Vagina (tissue), 2 donors: ENCODE results near the gene PADI3. TPM values are rescaled to one million over a fixed set of nuclear protein-coding genes. Genes with fewer than 3 reads are reported as not detected.
"Not testable (repeated sequence)": the region's sequence is repeated elsewhere in the genome, so short reads cannot be mapped to it uniquely, and the experiment has no call there.

Experiments
- DNase-seq, 2 donors: peaks; one replicate each; pipeline ENCODE4 v3.0.0-alpha.2; 2017; ENCODE audit errors: extremely low spot score in 2 of 2
- H3K27ac ChIP-seq: fragments of 200-600 bp; sonication (generic); one replicate; pipeline ENCODE4 v1.5.1; 2019
- H3K27me3 ChIP-seq: fragments of 200-600 bp; sonication (generic); one replicate; pipeline ENCODE4 v1.5.1; 2019
- H3K36me3 ChIP-seq, 2 donors: fragments of 200-600 bp; sonication (generic); one replicate each; pipeline ENCODE4 v1.5.1; 2017 to 2019
- H3K4me1 ChIP-seq: fragments of 200-600 bp; sonication (generic); one replicate; pipeline ENCODE4 v1.5.1; 2019
- H3K4me3 ChIP-seq, 2 donors: fragments of 200-600 bp; sonication (generic); 1 replicate in 1 of 2; 2 replicates in 1 of 2; pipeline ENCODE4 v1.5.1; 2016 to 2019
- H3K9me3 ChIP-seq: fragments of 200-600 bp; sonication (generic); one replicate; pipeline ENCODE4 v1.5.1; 2019
- CTCF ChIP-seq, 3 experiments: fragments of 450-650 bp in 2 of 3; fragments of 200-600 bp in 1 of 3; sonication (generic) in 1 of 3; IDR thresholded peaks; one replicate each; pipeline ENCODE4 v1.5.1; 2017 to 2019; ENCODE audit warnings: antibody characterized with exemption in 3 of 3, mild to moderate bottlenecking in 2 of 3, moderate library complexity in 2 of 3
- POLR2A ChIP-seq, 2 donors: fragments of 450-650 bp; IDR thresholded peaks; one replicate each; pipeline ENCODE4 v1.6.1; 2017; ENCODE audit warnings: antibody characterized with exemption in 2 of 2, mild to moderate bottlenecking in 2 of 2, moderate library complexity in 2 of 2
- POLR2AphosphoS5 ChIP-seq, 2 donors: sonication (generic); formaldehyde crosslinking; IDR thresholded peaks; one replicate each; pipeline ENCODE4 v1.9.0; 2017; ENCODE audit warnings: antibody characterized with exemption in 2 of 2, mild to moderate bottlenecking in 2 of 2, low read depth in 1 of 2; ENCODE audit not compliant: insufficient read depth in 1 of 2
- intact Hi-C: fragments of 100-400 bp; cut with DNase I; formaldehyde crosslinking; loops from one replicate; pipeline ENCODE4 v1.15.1; 2023
- total RNA-seq: library from RNA; depleted of rRNA; stranded (reverse); fragments of >200 nt; gene quantifications from one replicate; pipeline ENCODE4 v1.2.3, GENCODE V29; 2016

Gene PADI3
- total RNA-seq, 1 donor from 2014 or later: 7.1 TPM

GRCh38 chr1:17236779-17237560, 11.9 kb upstream of the PADI3 start:
- no peaks in the 10 kb centered on the region for H3K27me3 ChIP-seq
- intact Hi-C loops: loop anchor here (5.0 kb wide), 1 partner anchor 115 kb away; no protein-coding TSS in a partner anchor
- H3K27ac ChIP-seq: no peak overlapping the region
- no peaks in the 10 kb centered on the region for H3K36me3 ChIP-seq
- no peak for DNase-seq
- TF ChIP-seq POLR2A (IDR thresholded peaks at IDR 0.05) (no peak), POLR2AphosphoS5 (IDR thresholded peaks at IDR 0.05; ENCODE audit: insufficient read depth in 1 of 2, low read depth in 1 of 2) (no peak), CTCF (IDR thresholded peaks at IDR 0.05) (peak; percentile 78 to 80 (median 80))
- H3K4me1 ChIP-seq: peaks cover 14% of the 10 kb centered on the region
- no peak overlapping the region for H3K4me3 ChIP-seq
- H3K9me3 ChIP-seq: no peaks in the 10 kb centered on the region

GRCh38 chr1:17237561-17237903, 11.4 kb upstream of the PADI3 start:
- intact Hi-C loops: loop anchor here (5.0 kb wide), 1 partner anchor 115 kb away; no protein-coding TSS in a partner anchor
- H3K27ac ChIP-seq: no peak overlapping the region
- H3K27me3 ChIP-seq: no peaks in the 10 kb centered on the region
- H3K36me3 ChIP-seq: no peaks in the 10 kb centered on the region
- H3K4me1 ChIP-seq: peaks cover 12% of the 10 kb centered on the region
- no peak for DNase-seq
- no peak overlapping the region for H3K4me3 ChIP-seq
- no peak for TF ChIP-seq POLR2AphosphoS5 (IDR thresholded peaks at IDR 0.05; ENCODE audit: insufficient read depth in 1 of 2, low read depth in 1 of 2)
- no peak for TF ChIP-seq POLR2A (IDR thresholded peaks at IDR 0.05)
- no peak for TF ChIP-seq CTCF (IDR thresholded peaks at IDR 0.05)
- H3K9me3 ChIP-seq: no peaks in the 10 kb centered on the region

GRCh38 chr1:17239420-17239819, 9.5 kb upstream of the PADI3 start:
- Histone ChIP-seq H3K4me3 (no peak overlapping the region), H3K27ac (no peak overlapping the region), H3K4me1 (no peaks in the 10 kb centered on the region), H3K27me3 (no peaks in the 10 kb centered on the region), H3K9me3 (no peaks in the 10 kb centered on the region), H3K36me3 (no peaks in the 10 kb centered on the region)
- no peak for DNase-seq
- intact Hi-C loops: loop anchor here (5.0 kb wide), 1 partner anchor 117 kb away; no protein-coding TSS in a partner anchor
- no peak for TF ChIP-seq POLR2AphosphoS5 (IDR thresholded peaks at IDR 0.05; ENCODE audit: insufficient read depth in 1 of 2, low read depth in 1 of 2)
- no peak for TF ChIP-seq CTCF (IDR thresholded peaks at IDR 0.05)
- no peak for TF ChIP-seq POLR2A (IDR thresholded peaks at IDR 0.05)

GRCh38 chr1:17241011-17241779, 7.7 kb upstream of the PADI3 start:
- intact Hi-C loops, H3K9me3 ChIP-seq, H3K27me3 ChIP-seq, H3K4me1 ChIP-seq, H3K4me3 ChIP-seq, H3K27ac ChIP-seq, DNase-seq, H3K36me3 ChIP-seq: not testable (repeated sequence)

GRCh38 chr1:17241780-17242074, 7.2 kb upstream of the PADI3 start:
- H3K4me1 ChIP-seq, H3K27ac ChIP-seq, DNase-seq, H3K9me3 ChIP-seq, H3K4me3 ChIP-seq, H3K36me3 ChIP-seq, H3K27me3 ChIP-seq, intact Hi-C loops: not testable (repeated sequence)

- no peak overlapping the region for H3K27ac ChIP-seq
- DNase-seq: no peak
- H3K9me3 ChIP-seq: no peaks in the 10 kb centered on the region
- H3K27me3 ChIP-seq: no peaks in the 10 kb centered on the region
- H3K4me3 ChIP-seq: no peak overlapping the region
- TF ChIP-seq POLR2A (IDR thresholded peaks at IDR 0.05): no peak
- TF ChIP-seq CTCF (IDR thresholded peaks at IDR 0.05): no peak
- no peak for TF ChIP-seq POLR2AphosphoS5 (IDR thresholded peaks at IDR 0.05; ENCODE audit: insufficient read depth in 1 of 2, low read depth in 1 of 2)
- intact Hi-C loops: no loop called here
- H3K4me1 ChIP-seq: no peaks in the 10 kb centered on the region
- H3K36me3 ChIP-seq: no peaks in the 10 kb centered on the region
Observed at GRCh38 chr1:17243274-17243673, 5.6 kb upstream of the PADI3 start.
